Endothelial cell (in vitro differentiated cells): ENCODE results near the gene DLL4. TPM values are rescaled to one million over a fixed set of nuclear protein-coding genes. Genes with fewer than 3 reads are reported as not detected.

ENCODE experiments used
- DNase-seq: peaks from one replicate; pipeline ENCODE4 v3.0.0; 2021; ENCODE audit warnings: low spot score
- H3K27ac Mint-ChIP-seq: one replicate; pipeline ENCODE4 v1.8.0; 2021; ENCODE audit warnings: mixed read lengths, inconsistent platforms; ENCODE audit not compliant: unreplicated experiment
- H3K27me3 Mint-ChIP-seq: one replicate; pipeline ENCODE4 v1.8.0; 2021; ENCODE audit warnings: mild to moderate bottlenecking, moderate library complexity, mixed read lengths, inconsistent platforms; ENCODE audit not compliant: unreplicated experiment
- H3K36me3 Mint-ChIP-seq: one replicate; pipeline ENCODE4 v1.8.0; 2021; ENCODE audit warnings: mild to moderate bottlenecking, low read depth, mixed read lengths, inconsistent platforms; ENCODE audit not compliant: unreplicated experiment
- H3K4me1 Mint-ChIP-seq: one replicate; pipeline ENCODE4 v1.8.0; 2021; ENCODE audit warnings: mild to moderate bottlenecking, mixed read lengths, inconsistent platforms; ENCODE audit not compliant: unreplicated experiment
- H3K4me3 Mint-ChIP-seq: one replicate; pipeline ENCODE4 v1.8.0; 2021; ENCODE audit warnings: mild to moderate bottlenecking, mixed read lengths, inconsistent platforms; ENCODE audit not compliant: unreplicated experiment
- H3K9me3 Mint-ChIP-seq: one replicate; pipeline ENCODE4 v1.8.0; 2021; ENCODE audit warnings: mixed read lengths, inconsistent platforms; ENCODE audit not compliant: unreplicated experiment
- total RNA-seq: library from RNA; stranded (reverse); fragmentation: NEBNext Ultra II Directional; extraction: Animal tissue kit (Norgen Biotek cat#: 25700); gene quantifications from one replicate; pipeline ENCODE4 v1.2.1, GENCODE V29; 2021; ENCODE audit not compliant: unreplicated experiment
- TF ChIP-seq, protein P1 (sequence below): fragments of 200-600 bp; sonication (generic); IDR thresholded peaks from one replicate; pipeline ENCODE4 v1.5.0; 2021; ENCODE audit warnings: antibody characterized with exemption; ENCODE audit not compliant: unreplicated experiment

The DLL4 gene
- total RNA-seq, 1 donor from 2014 or later, result 257 TPM

DNA sequence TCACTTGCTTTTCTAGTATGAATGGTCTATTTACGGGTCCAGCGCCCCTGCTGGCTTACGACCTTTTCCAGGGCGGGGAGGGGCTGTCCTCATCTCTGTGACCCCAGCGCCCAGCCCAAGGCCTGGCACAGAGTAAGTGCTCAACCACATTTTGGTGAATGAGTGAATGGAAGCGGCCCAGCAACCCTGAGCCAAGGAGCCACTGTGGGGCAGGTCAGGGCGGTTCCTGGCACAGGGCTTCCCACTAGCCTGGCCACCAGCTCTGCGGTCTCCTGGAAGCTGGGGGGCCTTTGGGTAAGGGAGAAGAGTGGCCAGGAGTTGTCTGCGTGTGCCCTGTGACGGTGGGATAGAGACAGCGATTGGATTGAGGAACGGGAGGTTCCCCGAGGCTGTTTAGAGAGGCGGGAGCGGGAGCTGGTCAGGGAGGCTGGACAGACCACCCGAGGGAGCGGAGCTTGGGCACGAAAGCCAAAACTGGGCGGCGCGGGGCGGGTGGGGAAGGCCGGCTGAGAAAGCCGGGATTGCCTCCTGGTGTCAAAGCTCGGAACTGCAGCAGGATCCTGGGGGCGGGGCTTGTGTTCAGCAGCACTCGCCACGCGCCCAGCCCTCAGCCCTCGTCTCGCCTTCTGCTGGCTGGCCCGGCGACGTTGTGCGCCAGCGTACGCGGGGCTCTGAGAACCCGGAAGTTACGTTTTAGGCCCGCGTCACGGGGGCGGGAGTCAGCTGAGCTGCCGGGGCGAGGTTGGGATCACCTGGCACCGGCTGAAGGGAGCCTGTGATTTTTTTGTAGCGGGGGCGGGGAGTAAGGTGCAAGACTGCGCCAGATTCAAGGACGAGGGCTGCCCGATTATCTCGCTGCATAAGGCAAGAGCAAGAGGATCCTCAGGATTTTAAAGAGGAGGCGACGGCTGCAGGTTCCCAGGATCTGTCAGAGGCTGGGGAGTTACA, 35.1 kb upstream of the DLL4 start, which contains the start of gene VPS18:
Gene VPS18 (plus strand): TSS at position 718 of the 948 bp plus-strand sequence. CDS start 319 bp downstream, outside the sequence.
- no peaks in the 10 kb centered on the region for H3K9me3 Mint-ChIP-seq
- DNase-seq, result peak; percentile 100
- H3K27me3 Mint-ChIP-seq, result peaks cover 12% of the 10 kb centered on the region
- H3K27ac Mint-ChIP-seq, result peak within 1 kb of the TSS; percentile 94
- H3K36me3 Mint-ChIP-seq, result peaks cover 9% of the 10 kb centered on the region
- H3K4me3 Mint-ChIP-seq, result peak within 1 kb of the TSS; percentile 97
- peaks cover 18% of the 10 kb centered on the region for H3K4me1 Mint-ChIP-seq
- TF ChIP-seq, protein P1, sequence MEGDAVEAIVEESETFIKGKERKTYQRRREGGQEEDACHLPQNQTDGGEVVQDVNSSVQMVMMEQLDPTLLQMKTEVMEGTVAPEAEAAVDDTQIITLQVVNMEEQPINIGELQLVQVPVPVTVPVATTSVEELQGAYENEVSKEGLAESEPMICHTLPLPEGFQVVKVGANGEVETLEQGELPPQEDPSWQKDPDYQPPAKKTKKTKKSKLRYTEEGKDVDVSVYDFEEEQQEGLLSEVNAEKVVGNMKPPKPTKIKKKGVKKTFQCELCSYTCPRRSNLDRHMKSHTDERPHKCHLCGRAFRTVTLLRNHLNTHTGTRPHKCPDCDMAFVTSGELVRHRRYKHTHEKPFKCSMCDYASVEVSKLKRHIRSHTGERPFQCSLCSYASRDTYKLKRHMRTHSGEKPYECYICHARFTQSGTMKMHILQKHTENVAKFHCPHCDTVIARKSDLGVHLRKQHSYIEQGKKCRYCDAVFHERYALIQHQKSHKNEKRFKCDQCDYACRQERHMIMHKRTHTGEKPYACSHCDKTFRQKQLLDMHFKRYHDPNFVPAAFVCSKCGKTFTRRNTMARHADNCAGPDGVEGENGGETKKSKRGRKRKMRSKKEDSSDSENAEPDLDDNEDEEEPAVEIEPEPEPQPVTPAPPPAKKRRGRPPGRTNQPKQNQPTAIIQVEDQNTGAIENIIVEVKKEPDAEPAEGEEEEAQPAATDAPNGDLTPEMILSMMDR, result peak; percentile 89

DNA sequence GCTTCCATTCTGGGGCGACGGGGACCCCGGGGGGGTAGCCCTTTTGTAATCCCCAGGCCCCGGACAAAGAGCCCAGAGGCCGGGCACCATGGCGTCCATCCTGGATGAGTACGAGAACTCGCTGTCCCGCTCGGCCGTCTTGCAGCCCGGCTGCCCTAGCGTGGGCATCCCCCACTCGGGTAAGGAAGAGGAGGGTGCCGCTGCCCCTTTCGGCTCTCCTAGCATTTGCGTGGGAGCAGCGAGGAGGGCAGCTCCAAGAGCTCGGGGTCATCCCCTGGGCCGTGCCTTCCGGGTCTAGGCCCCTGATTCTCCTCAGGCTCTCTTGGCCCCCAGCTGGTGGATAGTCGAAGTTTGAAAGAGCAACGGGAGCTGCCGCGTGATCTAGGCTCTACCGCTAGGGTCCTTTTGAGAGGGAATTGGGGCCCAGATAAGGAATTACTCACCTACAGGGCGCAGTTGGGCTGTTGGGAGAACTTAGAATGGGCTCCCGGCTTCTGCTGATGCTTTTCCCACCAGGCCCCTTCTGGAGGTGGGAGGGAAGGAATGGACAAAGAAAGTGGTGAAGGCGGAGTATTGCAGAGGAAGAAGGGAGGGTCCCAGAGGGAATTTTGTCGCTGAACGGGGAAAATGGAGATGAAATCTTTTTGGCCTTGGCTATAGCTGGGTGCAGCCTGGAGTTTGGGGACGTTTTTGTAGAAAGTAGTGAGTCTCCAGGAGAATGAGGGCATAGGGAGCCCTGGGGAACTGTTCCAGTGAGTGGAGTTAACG, 34.3 kb upstream of the DLL4 start:
- H3K9me3 Mint-ChIP-seq, result no peaks in the 10 kb centered on the region
- H3K36me3 Mint-ChIP-seq, result peaks cover 9% of the 10 kb centered on the region
- peak overlapping the region; percentile 97 for H3K4me3 Mint-ChIP-seq
- H3K4me1 Mint-ChIP-seq, result peaks cover 18% of the 10 kb centered on the region
- peak; percentile 67 for DNase-seq
- H3K27me3 Mint-ChIP-seq, result peaks cover 12% of the 10 kb centered on the region
- TF ChIP-seq, protein P1, result no peak
- H3K27ac Mint-ChIP-seq, result peak overlapping the region; percentile 94

DNA sequence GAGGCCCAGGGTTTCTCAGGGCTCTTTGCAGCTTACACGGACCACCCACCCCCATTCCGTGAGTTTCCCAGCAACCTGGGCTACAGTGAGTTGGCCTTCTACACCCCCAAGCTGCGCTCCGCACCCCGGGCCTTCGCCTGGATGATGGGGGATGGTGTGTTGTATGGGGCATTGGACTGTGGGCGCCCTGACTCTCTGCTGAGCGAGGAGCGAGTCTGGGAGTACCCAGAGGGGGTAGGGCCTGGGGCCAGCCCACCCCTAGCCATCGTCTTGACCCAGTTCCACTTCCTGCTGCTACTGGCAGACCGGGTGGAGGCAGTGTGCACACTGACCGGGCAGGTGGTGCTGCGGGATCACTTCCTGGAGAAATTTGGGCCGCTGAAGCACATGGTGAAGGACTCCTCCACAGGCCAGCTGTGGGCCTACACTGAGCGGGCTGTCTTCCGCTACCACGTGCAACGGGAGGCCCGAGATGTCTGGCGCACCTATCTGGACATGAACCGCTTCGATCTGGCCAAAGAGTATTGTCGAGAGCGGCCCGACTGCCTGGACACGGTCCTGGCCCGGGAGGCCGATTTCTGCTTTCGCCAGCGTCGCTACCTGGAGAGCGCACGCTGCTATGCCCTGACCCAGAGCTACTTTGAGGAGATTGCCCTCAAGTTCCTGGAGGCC, 29.5 kb upstream of the DLL4 start:
- Mint-ChIP-seq H3K9me3 (no peaks in the 10 kb centered on the region), H3K4me1 (peaks cover 30% of the 10 kb centered on the region), H3K4me3 (no peak overlapping the region), H3K27ac (no peak overlapping the region), H3K27me3 (peaks cover 8% of the 10 kb centered on the region), H3K36me3 (peaks cover 29% of the 10 kb centered on the region)
- TF ChIP-seq, protein P1, result no peak
- no peak for DNase-seq

DNA sequence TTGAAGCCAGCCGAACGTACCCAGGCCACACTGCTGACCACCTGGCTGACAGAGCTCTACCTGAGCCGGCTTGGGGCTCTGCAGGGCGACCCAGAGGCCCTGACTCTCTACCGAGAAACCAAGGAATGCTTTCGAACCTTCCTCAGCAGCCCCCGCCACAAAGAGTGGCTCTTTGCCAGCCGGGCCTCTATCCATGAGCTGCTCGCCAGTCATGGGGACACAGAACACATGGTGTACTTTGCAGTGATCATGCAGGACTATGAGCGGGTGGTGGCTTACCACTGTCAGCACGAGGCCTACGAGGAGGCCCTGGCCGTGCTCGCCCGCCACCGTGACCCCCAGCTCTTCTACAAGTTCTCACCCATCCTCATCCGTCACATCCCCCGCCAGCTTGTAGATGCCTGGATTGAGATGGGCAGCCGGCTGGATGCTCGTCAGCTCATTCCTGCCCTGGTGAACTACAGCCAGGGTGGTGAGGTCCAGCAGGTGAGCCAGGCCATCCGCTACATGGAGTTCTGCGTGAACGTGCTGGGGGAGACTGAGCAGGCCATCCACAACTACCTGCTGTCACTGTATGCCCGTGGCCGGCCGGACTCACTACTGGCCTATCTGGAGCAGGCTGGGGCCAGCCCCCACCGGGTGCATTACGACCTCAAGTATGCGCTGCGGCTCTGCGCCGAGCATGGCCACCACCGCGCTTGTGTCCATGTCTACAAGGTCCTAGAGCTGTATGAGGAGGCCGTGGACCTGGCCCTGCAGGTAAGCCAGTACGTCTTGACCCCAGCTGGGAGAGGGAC, 28.7 kb upstream of the DLL4 start:
- TF ChIP-seq, protein P1, result no peak
- DNase-seq, result no peak
- Mint-ChIP-seq H3K4me1 (peaks cover 28% of the 10 kb centered on the region), H3K36me3 (peaks cover 27% of the 10 kb centered on the region), H3K4me3 (peak overlapping the region; percentile 67), H3K9me3 (no peaks in the 10 kb centered on the region), H3K27me3 (peaks cover 8% of the 10 kb centered on the region), H3K27ac (no peak overlapping the region)
